HepG2 (cell line): ENCODE results near the gene ANTXR1.

Experiments used
- CREB1 ChIP-seq, 2 experiments: fragments of 450-650 bp in 1 of 2; IDR thresholded peaks; 2 replicates each; pipeline ENCODE4 v1.6.1; 2016 to 2017; ENCODE audit warnings: control low read depth in 1 of 2, mild to moderate bottlenecking in 1 of 2, missing compliant biosample characterization in 1 of 2, missing genetic modification characterization in 1 of 2
- RBM39 ChIP-seq: fragments of 200-400 bp; formaldehyde crosslinking; IDR thresholded peaks from one replicate; pipeline ENCODE4 v1.6.1; 2018; ENCODE audit warnings: antibody characterized with exemption, mild to moderate bottlenecking, low read depth, low read length; ENCODE audit not compliant: poor library complexity, severe bottlenecking
- U2AF2 ChIP-seq: fragments of 200-400 bp; formaldehyde crosslinking; IDR thresholded peaks from 2 replicates; pipeline ENCODE4 v1.6.1; 2017; ENCODE audit warnings: low read depth, mild to moderate bottlenecking, low read length
- ZNF772 ChIP-seq: sonication (generic); formaldehyde crosslinking; IDR thresholded peaks from 2 replicates; pipeline ENCODE4 v1.5.0; 2020; ENCODE audit warnings: mild to moderate bottlenecking, missing genetic modification reagents
- TF ChIP-seq, protein P1 (sequence below): sonication (generic); formaldehyde crosslinking; conservative IDR thresholded peaks from 2 replicates; pipeline ENCODE4 v1.8.0; 2022; ENCODE audit warnings: low read depth, missing genetic modification reagents
- TF ChIP-seq, protein P2 (sequence below): sonication (generic); formaldehyde crosslinking; IDR thresholded peaks from 2 replicates; pipeline ENCODE4 v1.4.0; 2020; ENCODE audit warnings: missing genetic modification reagents, borderline replicate concordance
- TF ChIP-seq, protein P3 (sequence below): sonication (generic); formaldehyde crosslinking; IDR thresholded peaks from 2 replicates; pipeline ENCODE4 v1.5.0; 2020; ENCODE audit warnings: missing genetic modification reagents, mild to moderate bottlenecking, borderline replicate concordance

DNA sequence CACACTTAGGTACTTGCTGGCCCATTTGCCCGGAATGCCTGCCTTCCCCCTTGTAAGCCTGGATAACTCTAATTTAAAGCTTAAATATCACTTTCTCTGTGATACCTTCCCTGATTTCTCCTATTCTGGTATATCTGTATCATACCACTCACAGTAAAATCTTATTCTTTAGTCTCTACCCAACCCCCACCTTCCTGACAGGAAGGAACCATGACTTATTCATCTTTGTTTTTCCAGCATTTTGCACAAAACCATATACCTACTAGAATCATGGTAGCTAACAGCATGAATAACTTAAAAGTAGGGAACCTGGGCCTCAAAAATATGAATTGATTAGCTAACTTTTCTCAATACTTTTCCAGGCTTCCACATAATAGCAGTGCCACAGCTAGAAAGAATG, 262.5 kb downstream of the ANTXR1 start:
- TF ChIP-seq, protein P1, sequence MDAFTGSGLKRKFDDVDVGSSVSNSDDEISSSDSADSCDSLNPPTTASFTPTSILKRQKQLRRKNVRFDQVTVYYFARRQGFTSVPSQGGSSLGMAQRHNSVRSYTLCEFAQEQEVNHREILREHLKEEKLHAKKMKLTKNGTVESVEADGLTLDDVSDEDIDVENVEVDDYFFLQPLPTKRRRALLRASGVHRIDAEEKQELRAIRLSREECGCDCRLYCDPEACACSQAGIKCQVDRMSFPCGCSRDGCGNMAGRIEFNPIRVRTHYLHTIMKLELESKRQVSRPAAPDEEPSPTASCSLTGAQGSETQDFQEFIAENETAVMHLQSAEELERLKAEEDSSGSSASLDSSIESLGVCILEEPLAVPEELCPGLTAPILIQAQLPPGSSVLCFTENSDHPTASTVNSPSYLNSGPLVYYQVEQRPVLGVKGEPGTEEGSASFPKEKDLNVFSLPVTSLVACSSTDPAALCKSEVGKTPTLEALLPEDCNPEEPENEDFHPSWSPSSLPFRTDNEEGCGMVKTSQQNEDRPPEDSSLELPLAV (CRISPR knock-in tag), result no peak
- TF ChIP-seq, protein P2, sequence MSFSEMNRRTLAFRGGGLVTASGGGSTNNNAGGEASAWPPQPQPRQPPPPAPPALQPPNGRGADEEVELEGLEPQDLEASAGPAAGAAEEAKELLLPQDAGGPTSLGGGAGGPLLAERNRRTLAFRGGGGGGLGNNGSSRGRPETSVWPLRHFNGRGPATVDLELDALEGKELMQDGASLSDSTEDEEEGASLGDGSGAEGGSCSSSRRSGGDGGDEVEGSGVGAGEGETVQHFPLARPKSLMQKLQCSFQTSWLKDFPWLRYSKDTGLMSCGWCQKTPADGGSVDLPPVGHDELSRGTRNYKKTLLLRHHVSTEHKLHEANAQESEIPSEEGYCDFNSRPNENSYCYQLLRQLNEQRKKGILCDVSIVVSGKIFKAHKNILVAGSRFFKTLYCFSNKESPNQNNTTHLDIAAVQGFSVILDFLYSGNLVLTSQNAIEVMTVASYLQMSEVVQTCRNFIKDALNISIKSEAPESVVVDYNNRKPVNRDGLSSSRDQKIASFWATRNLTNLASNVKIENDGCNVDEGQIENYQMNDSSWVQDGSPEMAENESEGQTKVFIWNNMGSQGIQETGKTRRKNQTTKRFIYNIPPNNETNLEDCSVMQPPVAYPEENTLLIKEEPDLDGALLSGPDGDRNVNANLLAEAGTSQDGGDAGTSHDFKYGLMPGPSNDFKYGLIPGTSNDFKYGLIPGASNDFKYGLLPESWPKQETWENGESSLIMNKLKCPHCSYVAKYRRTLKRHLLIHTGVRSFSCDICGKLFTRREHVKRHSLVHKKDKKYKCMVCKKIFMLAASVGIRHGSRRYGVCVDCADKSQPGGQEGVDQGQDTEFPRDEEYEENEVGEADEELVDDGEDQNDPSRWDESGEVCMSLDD (CRISPR knock-in tag), result no peak
- TF ChIP-seq U2AF2 (no peak), ZNF772 (no peak), CREB1 (IDR thresholded peaks at IDR 0.05) (no peak), CREB1 (CRISPR knock-in tag; IDR thresholded peaks at IDR 0.05) (no peak), RBM39 (no peak)
- TF ChIP-seq, protein P3, sequence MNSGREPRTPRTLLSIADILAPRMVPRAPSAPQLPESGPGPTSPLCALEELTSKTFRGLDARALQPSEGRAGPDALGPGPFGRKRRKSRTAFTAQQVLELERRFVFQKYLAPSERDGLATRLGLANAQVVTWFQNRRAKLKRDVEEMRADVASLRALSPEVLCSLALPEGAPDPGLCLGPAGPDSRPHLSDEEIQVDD (CRISPR knock-in tag), result no peak
